HepG2 (cell line): ENCODE data around the gene AHSG. TPM values are rescaled to one million over a fixed set of nuclear protein-coding genes. Genes with fewer than 3 reads are reported as not detected.
A peak's percentile ranks its signal among the peaks of the same experiment; 100 is the strongest.

Experiments used
- GATAD1 ChIP-seq: IDR thresholded peaks from 2 replicates; pipeline ENCODE4 v1.6.1; 2016; ENCODE audit warnings: missing genetic modification reagents, missing compliant biosample characterization
- HNRNPUL1 ChIP-seq: fragments of 200-400 bp; formaldehyde crosslinking; IDR thresholded peaks from 2 replicates; pipeline ENCODE4 v1.6.1; 2017; ENCODE audit warnings: low read depth, mild to moderate bottlenecking, low read length, moderate library complexity
- MAFF ChIP-seq: IDR thresholded peaks from 2 replicates; pipeline ENCODE4 v1.6.1; 2011; ENCODE audit warnings: low read depth, low read length, improper control_type of control experiment
- MTF2 ChIP-seq: sonication (generic); formaldehyde crosslinking; IDR thresholded peaks from 2 replicates; pipeline ENCODE4 v1.5.0; 2020; ENCODE audit warnings: missing genetic modification reagents, borderline replicate concordance
- NONO ChIP-seq, 2 experiments: fragments of 450-650 bp in 1 of 2; sonication (generic) in 1 of 2; formaldehyde crosslinking in 1 of 2; IDR thresholded peaks in 1 of 2; conservative IDR thresholded peaks in 1 of 2; 2 replicates each; pipeline versions ENCODE4 v1.6.1 to v1.8.0; 2017 to 2022; ENCODE audit warnings: mild to moderate bottlenecking in 1 of 2, missing genetic modification reagents in 1 of 2, moderate library complexity in 1 of 2
- SIX4 ChIP-seq: sonication (generic); formaldehyde crosslinking; IDR thresholded peaks from 2 replicates; pipeline ENCODE4 v1.4.0; 2020; ENCODE audit warnings: missing genetic modification reagents
- SMARCE1 ChIP-seq: fragments of 450-650 bp; IDR thresholded peaks from 2 replicates; pipeline ENCODE4 v1.6.1; 2017; ENCODE audit warnings: borderline replicate concordance
- TEAD3 ChIP-seq: optimal IDR thresholded peaks from 2 replicates; pipeline ENCODE3; 2016; ENCODE audit warnings: borderline replicate concordance
- U2AF2 ChIP-seq: fragments of 200-400 bp; formaldehyde crosslinking; IDR thresholded peaks from 2 replicates; pipeline ENCODE4 v1.6.1; 2017; ENCODE audit warnings: low read depth, mild to moderate bottlenecking, low read length
- ZBTB8A ChIP-seq: sonication (generic); formaldehyde crosslinking; IDR thresholded peaks from 2 replicates; pipeline ENCODE4 v1.4.0; 2020; ENCODE audit warnings: mild to moderate bottlenecking, low read depth, missing genetic modification reagents, borderline replicate concordance
- ZC3H4 ChIP-seq: sonication (generic); formaldehyde crosslinking; IDR thresholded peaks from 2 replicates; pipeline ENCODE4 v1.4.0; 2020; ENCODE audit warnings: missing genetic modification reagents, borderline replicate concordance
- ZNF33B ChIP-seq: sonication (generic); formaldehyde crosslinking; IDR thresholded peaks from 2 replicates; pipeline ENCODE4 v1.5.1; 2020; ENCODE audit warnings: mild to moderate bottlenecking, missing genetic modification reagents
- ZNF883 ChIP-seq: sonication (generic); formaldehyde crosslinking; IDR thresholded peaks from 2 replicates; pipeline ENCODE4 v1.5.1; 2020; ENCODE audit warnings: mild to moderate bottlenecking, missing genetic modification reagents; ENCODE audit errors: not compliant biosample characterization
- ZSCAN20 ChIP-seq: sonication (generic); formaldehyde crosslinking; IDR thresholded peaks from 2 replicates; pipeline ENCODE4 v1.4.0; 2020; ENCODE audit warnings: missing genetic modification reagents, mild to moderate bottlenecking, borderline replicate concordance
- ZSCAN31 ChIP-seq: sonication (generic); formaldehyde crosslinking; IDR thresholded peaks from 2 replicates; pipeline ENCODE4 v1.5.0; 2020; ENCODE audit warnings: low read depth, mild to moderate bottlenecking, missing genetic modification reagents
- polyA plus RNA-seq, 8 experiments: library from polyadenylated mRNA; depleted of rRNA in 3 of 8; stranded (reverse) in 7 of 8; unstranded in 1 of 8; fragments of >200 nt; fragmentation: Illumina TruSeq in 4 of 8; extraction: Trizol in 4 of 8; gene quantifications; 2 replicates each; pipeline versions ENCODE4 v1.2.1 to v1.2.3, GENCODE V29; 2011 to 2016; ENCODE audit warnings: low read depth in 4 of 8, missing spikeins in 1 of 8, mixed read lengths in 1 of 8; ENCODE audit not compliant: insufficient read depth in 1 of 8
- total RNA-seq, 5 experiments: library from RNA; depleted of rRNA; stranded (reverse); fragments of >200 nt; fragmentation: Illumina TruSeq; extraction: Trizol; gene quantifications; 2 replicates each; pipeline ENCODE4 v1.2.3, GENCODE V29; 2016; ENCODE audit warnings: low read depth in 1 of 5
- TF ChIP-seq, protein P1 (sequence below): IDR thresholded peaks from 2 replicates; pipeline ENCODE4 v1.6.1; 2016; ENCODE audit warnings: low read depth, control low read depth
- TF ChIP-seq, protein P2 (sequence below): sonication (generic); formaldehyde crosslinking; IDR thresholded peaks from 2 replicates; pipeline ENCODE4 v1.4.0; 2020; ENCODE audit warnings: missing genetic modification reagents
- TF ChIP-seq, protein P3 (sequence below): fragments of 450-650 bp; IDR thresholded peaks from 2 replicates; pipeline ENCODE4 v1.6.1; 2017
- TF ChIP-seq, protein P4 (sequence below): sonication (generic); formaldehyde crosslinking; IDR thresholded peaks from 2 replicates; pipeline ENCODE4 v1.5.0; 2020; ENCODE audit warnings: mild to moderate bottlenecking, missing genetic modification reagents, borderline replicate concordance
- TF ChIP-seq, protein P5 (sequence below): sonication (generic); formaldehyde crosslinking; IDR thresholded peaks from 2 replicates; pipeline ENCODE4 v1.4.0; 2020; ENCODE audit warnings: missing genetic modification reagents, mild to moderate bottlenecking, borderline replicate concordance

The AHSG gene
- total and polyA plus RNA-seq, 2 of the 13 experiments (the other 11 are each of a cell fraction or from before 2014, with no cell fraction given): 2,043 to 19,152 TPM

DNA sequence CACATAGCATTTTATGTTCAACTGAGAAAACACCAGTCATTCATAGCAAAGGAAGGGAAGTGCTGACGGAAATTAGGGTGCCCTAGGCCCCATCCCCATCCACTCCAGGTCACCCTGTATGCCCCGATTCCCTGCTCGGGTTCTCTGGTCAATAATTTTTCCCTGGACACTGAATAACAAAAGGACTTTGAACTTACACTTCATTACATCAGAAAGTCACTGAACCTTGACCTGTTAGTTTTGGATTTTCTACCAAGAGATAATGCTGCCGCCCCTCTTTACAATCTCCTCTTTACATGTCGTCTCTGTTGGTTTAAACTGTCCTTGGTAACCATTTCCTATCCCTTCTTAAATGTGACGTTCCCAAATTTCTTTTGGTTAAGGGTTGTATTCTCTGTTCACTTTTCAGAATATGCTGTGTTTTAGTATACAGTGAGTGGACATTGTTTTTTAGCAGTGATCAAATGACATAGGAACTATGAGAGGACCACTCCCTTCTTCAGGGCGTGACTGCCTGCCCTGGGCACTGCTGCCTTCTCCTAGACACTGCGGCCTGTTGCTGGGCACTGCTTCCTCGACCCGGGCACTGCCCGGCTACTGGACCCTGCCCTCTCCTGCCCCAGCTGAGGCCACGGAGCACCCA lies 13.6 kb upstream of the AHSG start (continued):
- TF ChIP-seq, protein P1, sequence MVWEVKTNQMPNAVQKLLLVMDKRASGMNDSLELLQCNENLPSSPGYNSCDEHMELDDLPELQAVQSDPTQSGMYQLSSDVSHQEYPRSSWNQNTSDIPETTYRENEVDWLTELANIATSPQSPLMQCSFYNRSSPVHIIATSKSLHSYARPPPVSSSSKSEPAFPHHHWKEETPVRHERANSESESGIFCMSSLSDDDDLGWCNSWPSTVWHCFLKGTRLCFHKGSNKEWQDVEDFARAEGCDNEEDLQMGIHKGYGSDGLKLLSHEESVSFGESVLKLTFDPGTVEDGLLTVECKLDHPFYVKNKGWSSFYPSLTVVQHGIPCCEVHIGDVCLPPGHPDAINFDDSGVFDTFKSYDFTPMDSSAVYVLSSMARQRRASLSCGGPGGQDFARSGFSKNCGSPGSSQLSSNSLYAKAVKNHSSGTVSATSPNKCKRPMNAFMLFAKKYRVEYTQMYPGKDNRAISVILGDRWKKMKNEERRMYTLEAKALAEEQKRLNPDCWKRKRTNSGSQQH: no peak
- no peak for TF ChIP-seq U2AF2
- TF ChIP-seq SIX4: 0 out of 2 replicates have a peak, but pooled peaks have one; percentile 37
- no peak for TF ChIP-seq ZSCAN20
- TF ChIP-seq, protein P2, sequence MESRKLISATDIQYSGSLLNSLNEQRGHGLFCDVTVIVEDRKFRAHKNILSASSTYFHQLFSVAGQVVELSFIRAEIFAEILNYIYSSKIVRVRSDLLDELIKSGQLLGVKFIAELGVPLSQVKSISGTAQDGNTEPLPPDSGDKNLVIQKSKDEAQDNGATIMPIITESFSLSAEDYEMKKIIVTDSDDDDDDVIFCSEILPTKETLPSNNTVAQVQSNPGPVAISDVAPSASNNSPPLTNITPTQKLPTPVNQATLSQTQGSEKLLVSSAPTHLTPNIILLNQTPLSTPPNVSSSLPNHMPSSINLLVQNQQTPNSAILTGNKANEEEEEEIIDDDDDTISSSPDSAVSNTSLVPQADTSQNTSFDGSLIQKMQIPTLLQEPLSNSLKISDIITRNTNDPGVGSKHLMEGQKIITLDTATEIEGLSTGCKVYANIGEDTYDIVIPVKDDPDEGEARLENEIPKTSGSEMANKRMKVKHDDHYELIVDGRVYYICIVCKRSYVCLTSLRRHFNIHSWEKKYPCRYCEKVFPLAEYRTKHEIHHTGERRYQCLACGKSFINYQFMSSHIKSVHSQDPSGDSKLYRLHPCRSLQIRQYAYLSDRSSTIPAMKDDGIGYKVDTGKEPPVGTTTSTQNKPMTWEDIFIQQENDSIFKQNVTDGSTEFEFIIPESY (CRISPR knock-in tag): peak; percentile 43; the same call in 1 of the 2 replicates
- TF ChIP-seq ZSCAN31 (CRISPR knock-in tag): peak; percentile 65; the same call in 1 of the 2 replicates
- TF ChIP-seq, protein P3, sequence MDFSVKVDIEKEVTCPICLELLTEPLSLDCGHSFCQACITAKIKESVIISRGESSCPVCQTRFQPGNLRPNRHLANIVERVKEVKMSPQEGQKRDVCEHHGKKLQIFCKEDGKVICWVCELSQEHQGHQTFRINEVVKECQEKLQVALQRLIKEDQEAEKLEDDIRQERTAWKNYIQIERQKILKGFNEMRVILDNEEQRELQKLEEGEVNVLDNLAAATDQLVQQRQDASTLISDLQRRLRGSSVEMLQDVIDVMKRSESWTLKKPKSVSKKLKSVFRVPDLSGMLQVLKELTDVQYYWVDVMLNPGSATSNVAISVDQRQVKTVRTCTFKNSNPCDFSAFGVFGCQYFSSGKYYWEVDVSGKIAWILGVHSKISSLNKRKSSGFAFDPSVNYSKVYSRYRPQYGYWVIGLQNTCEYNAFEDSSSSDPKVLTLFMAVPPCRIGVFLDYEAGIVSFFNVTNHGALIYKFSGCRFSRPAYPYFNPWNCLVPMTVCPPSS: no peak
- TF ChIP-seq TEAD3 (CRISPR knock-in tag): peak; percentile 64
- TF ChIP-seq, protein P4, sequence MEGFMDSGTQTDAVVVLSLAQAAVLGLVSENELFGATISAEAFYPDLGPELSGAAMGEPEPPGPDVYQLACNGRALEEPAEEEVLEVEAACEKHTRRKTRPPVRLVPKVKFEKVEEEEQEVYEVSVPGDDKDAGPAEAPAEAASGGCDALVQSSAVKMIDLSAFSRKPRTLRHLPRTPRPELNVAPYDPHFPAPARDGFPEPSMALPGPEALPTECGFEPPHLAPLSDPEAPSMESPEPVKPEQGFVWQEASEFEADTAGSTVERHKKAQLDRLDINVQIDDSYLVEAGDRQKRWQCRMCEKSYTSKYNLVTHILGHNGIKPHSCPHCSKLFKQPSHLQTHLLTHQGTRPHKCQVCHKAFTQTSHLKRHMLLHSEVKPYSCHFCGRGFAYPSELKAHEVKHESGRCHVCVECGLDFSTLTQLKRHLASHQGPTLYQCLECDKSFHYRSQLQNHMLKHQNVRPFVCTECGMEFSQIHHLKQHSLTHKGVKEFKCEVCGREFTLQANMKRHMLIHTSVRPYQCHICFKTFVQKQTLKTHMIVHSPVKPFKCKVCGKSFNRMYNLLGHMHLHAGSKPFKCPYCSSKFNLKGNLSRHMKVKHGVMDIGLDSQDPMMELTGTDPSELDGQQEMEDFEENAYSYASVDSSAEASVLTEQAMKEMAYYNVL: peak; percentile 81
- TF ChIP-seq ZBTB8A (CRISPR knock-in tag): no peak
- TF ChIP-seq NONO (IDR thresholded peaks at IDR 0.05): no peak
- TF ChIP-seq NONO (CRISPR knock-in tag; conservative IDR thresholded peaks at IDR 0.05): peak; percentile 86
- peak; percentile 58; the same call in 1 of the 2 replicates for TF ChIP-seq GATAD1 (CRISPR knock-in tag)
- TF ChIP-seq SMARCE1: no peak
- no peak for TF ChIP-seq ZNF33B (CRISPR knock-in tag)
- TF ChIP-seq HNRNPUL1: no peak
- TF ChIP-seq, protein P5, sequence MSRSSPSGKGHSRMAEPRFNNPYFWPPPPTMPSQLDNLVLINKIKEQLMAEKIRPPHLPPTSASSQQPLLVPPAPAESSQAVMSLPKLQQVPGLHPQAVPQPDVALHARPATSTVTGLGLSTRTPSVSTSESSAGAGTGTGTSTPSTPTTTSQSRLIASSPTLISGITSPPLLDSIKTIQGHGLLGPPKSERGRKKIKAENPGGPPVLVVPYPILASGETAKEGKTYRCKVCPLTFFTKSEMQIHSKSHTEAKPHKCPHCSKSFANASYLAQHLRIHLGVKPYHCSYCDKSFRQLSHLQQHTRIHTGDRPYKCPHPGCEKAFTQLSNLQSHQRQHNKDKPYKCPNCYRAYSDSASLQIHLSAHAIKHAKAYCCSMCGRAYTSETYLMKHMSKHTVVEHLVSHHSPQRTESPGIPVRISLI (CRISPR knock-in tag): peak; percentile 57; the same call in 1 of the 2 replicates
- TF ChIP-seq MAFF: no peak
- 0 out of 2 replicates have a peak, but pooled peaks have one; percentile 33 for TF ChIP-seq ZC3H4 (CRISPR knock-in tag)
- no peak for TF ChIP-seq ZNF883
- TF ChIP-seq MTF2: 0 out of 2 replicates have a peak, but pooled peaks have one; percentile 67
